Progenitor cell of endocrine pancreas (in vitro differentiated cells): ENCODE measurements around the gene DNAJC7. TPM values are rescaled to one million over a fixed set of nuclear protein-coding genes. Genes with fewer than 3 reads are reported as not detected.

Experiments
- DNase-seq: peaks from one replicate; pipeline ENCODE4 v3.0.0; 2021; ENCODE audit warnings: low spot score; ENCODE audit not compliant: unreplicated experiment
- H3K27ac Mint-ChIP-seq: 2 replicates; pipeline ENCODE4 v1.8.0; 2021; ENCODE audit warnings: mild to moderate bottlenecking, moderate library complexity, mixed read lengths
- H3K27me3 Mint-ChIP-seq: 2 replicates; pipeline ENCODE4 v1.8.0; 2021; ENCODE audit warnings: mixed read lengths
- H3K36me3 Mint-ChIP-seq: 2 replicates; pipeline ENCODE4 v1.8.0; 2022; ENCODE audit warnings: mixed read lengths; ENCODE audit not compliant: insufficient read depth
- H3K4me1 Mint-ChIP-seq: 2 replicates; pipeline ENCODE4 v1.8.0; 2021; ENCODE audit warnings: low read depth, mixed read lengths
- H3K4me3 Mint-ChIP-seq: 2 replicates; pipeline ENCODE4 v1.8.0; 2021; ENCODE audit warnings: low read depth, mild to moderate bottlenecking, moderate library complexity, mixed read lengths
- H3K9me3 Mint-ChIP-seq: 2 replicates; pipeline ENCODE4 v1.8.0; 2021; ENCODE audit warnings: low read depth, mixed read lengths
- total RNA-seq: library from RNA; stranded (reverse); gene quantifications from 2 replicates; pipeline ENCODE4 v1.2.1, GENCODE V29; 2021
- TF ChIP-seq, protein P1 (sequence below): fragments of 200-600 bp; sonication (generic); IDR thresholded peaks from one replicate; pipeline ENCODE4 v1.5.0; 2021; ENCODE audit warnings: antibody characterized with exemption, mild to moderate bottlenecking; ENCODE audit not compliant: unreplicated experiment

The DNAJC7 gene
- total RNA-seq, 1 donor from 2014 or later, result 117 TPM

GRCh38 chr17:41928693-41929251 lies 88.5 kb downstream of the DNAJC7 start:
- H3K4me1 Mint-ChIP-seq, result peaks cover 15% of the 10 kb centered on the region
- no peaks in the 10 kb centered on the region for H3K36me3 Mint-ChIP-seq
- TF ChIP-seq, protein P1, sequence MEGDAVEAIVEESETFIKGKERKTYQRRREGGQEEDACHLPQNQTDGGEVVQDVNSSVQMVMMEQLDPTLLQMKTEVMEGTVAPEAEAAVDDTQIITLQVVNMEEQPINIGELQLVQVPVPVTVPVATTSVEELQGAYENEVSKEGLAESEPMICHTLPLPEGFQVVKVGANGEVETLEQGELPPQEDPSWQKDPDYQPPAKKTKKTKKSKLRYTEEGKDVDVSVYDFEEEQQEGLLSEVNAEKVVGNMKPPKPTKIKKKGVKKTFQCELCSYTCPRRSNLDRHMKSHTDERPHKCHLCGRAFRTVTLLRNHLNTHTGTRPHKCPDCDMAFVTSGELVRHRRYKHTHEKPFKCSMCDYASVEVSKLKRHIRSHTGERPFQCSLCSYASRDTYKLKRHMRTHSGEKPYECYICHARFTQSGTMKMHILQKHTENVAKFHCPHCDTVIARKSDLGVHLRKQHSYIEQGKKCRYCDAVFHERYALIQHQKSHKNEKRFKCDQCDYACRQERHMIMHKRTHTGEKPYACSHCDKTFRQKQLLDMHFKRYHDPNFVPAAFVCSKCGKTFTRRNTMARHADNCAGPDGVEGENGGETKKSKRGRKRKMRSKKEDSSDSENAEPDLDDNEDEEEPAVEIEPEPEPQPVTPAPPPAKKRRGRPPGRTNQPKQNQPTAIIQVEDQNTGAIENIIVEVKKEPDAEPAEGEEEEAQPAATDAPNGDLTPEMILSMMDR, result no peak
- H3K27ac Mint-ChIP-seq, result no peak overlapping the region
- H3K9me3 Mint-ChIP-seq, result no peaks in the 10 kb centered on the region
- H3K27me3 Mint-ChIP-seq, result no peaks in the 10 kb centered on the region
- DNase-seq, result no peak
- no peak overlapping the region for H3K4me3 Mint-ChIP-seq

Other genes with a start within 250 kb of the DNAJC7 start
- 195 and 199 TPM in 2 replicates for gene JUP, start 230.7 kb downstream of the DNAJC7 start, total RNA-seq
- 30.4 and 31.7 TPM in 2 replicates for gene P3H4, start 205.5 kb downstream of the DNAJC7 start, total RNA-seq
- gene FKBP10, start 204.4 kb downstream of the DNAJC7 start, total RNA-seq, result 154 and 155 TPM in 2 replicates
- 105 and 115 TPM in 2 replicates for gene NT5C3B, start 181.2 kb downstream of the DNAJC7 start, total RNA-seq
- not detected in 2 replicates for gene KLHL10, start 179.6 kb downstream of the DNAJC7 start, total RNA-seq
- gene KLHL11, start 152.0 kb downstream of the DNAJC7 start, total RNA-seq, result 16.9 and 19.6 TPM in 2 replicates
- 186 and 188 TPM in 2 replicates for gene ACLY, start 98.5 kb downstream of the DNAJC7 start, total RNA-seq
- 6.3 and 7.1 TPM in 2 replicates for gene ODAD4, start 86.8 kb downstream of the DNAJC7 start, total RNA-seq
- 98.7 and 102 TPM in 2 replicates for gene CNP, start 50.6 kb downstream of the DNAJC7 start, total RNA-seq
- gene NKIRAS2, start 2.7 kb upstream of the DNAJC7 start, total RNA-seq, result 44.8 and 48.1 TPM in 2 replicates
- gene C17orf113, start 33.2 kb upstream of the DNAJC7 start, total RNA-seq, result 3.2 and 3.7 TPM in 2 replicates
- 2.7 TPM in 2 replicates for gene ZNF385C, start 81.0 kb upstream of the DNAJC7 start, total RNA-seq
- 0.42 and 0.43 TPM in 2 replicates for gene DHX58, start 95.3 kb upstream of the DNAJC7 start, total RNA-seq
- 40.1 and 43.2 TPM in 2 replicates for gene KAT2A, start 103.9 kb upstream of the DNAJC7 start, total RNA-seq
- 0.16 TPM in 1 of 2 replicates, not detected in the other for gene HSPB9, start 105.4 kb upstream of the DNAJC7 start, total RNA-seq
- 68.8 and 70.3 TPM in 2 replicates for gene RAB5C, start 137.6 kb upstream of the DNAJC7 start, total RNA-seq
- gene KCNH4, start 163.7 kb upstream of the DNAJC7 start, total RNA-seq, result not detected in 2 replicates
- not detected in 2 replicates for gene HCRT, start 168.0 kb upstream of the DNAJC7 start, total RNA-seq
- gene GHDC, start 177.1 kb upstream of the DNAJC7 start, total RNA-seq, result 6.8 and 8.1 TPM in 2 replicates